SK-N-SH (cell line): ENCODE data around the gene ARHGAP15. TPM values are rescaled to one million over a fixed set of nuclear protein-coding genes. Genes with fewer than 3 reads are reported as not detected.

Source experiments
- CTCF ChIA-PET: fragments of 300-600, 350-600 bp; formaldehyde crosslinking; extraction: SDS; loops from one replicate; lab custom pipeline; 2021; lab: Yijun Ruan, JAX
- POLR2A ChIA-PET: fragments of 350-600 bp; sonication (Branson Sonifier 250); formaldehyde crosslinking; extraction: SDS; loops from one replicate; lab custom pipeline; 2020; ENCODE audit warnings: antibody characterized with exemption, inconsistent platforms; lab: Yijun Ruan, JAX
- DNase-seq: peaks from one replicate; pipeline ENCODE4 v3.0.0; 2012
- H2AFZ ChIP-seq: fragments of 200-600 bp; sonication (generic); 2 replicates; pipeline ENCODE4 v1.8.1; 2016; ENCODE audit warnings: antibody characterized with exemption, mild to moderate bottlenecking, low read depth
- H3F3A ChIP-seq: fragments of 200-600 bp; sonication (generic); replicated peaks from 2 replicates; pipeline ENCODE3; 2016; ENCODE audit warnings: antibody characterized with exemption, mild to moderate bottlenecking; ENCODE audit not compliant: insufficient read depth
- H3K27ac ChIP-seq, 2 experiments: fragments of 200-500 bp in 1 of 2; fragments of 200-600 bp in 1 of 2; sonication (Bioruptor generic) in 1 of 2; sonication (generic), shearing (Covaris generic) in 1 of 2; 2 replicates each; pipeline versions ENCODE4 v1.5.1 to v1.6.1; 2014 to 2016; ENCODE audit warnings: low read depth in 2 of 2, inconsistent platforms in 1 of 2, low read length in 1 of 2, mild to moderate bottlenecking in 1 of 2, mixed read lengths in 1 of 2
- H3K27me3 ChIP-seq: fragments of 200-600 bp; sonication (generic), shearing (Covaris generic); 2 replicates; pipeline ENCODE4 v1.6.1; 2016; ENCODE audit warnings: mixed run types; ENCODE audit not compliant: insufficient read depth
- H3K36me3 ChIP-seq, 2 experiments: fragments of 200-500 bp in 1 of 2; fragments of 200-600 bp in 1 of 2; sonication (Bioruptor generic) in 1 of 2; sonication (generic) in 1 of 2; replicated peaks in 1 of 2; 2 replicates each; pipeline versions ENCODE3 to v1.5.1; 2014 to 2016; ENCODE audit warnings: low read length in 1 of 2, mild to moderate bottlenecking in 1 of 2; ENCODE audit not compliant: insufficient read depth in 2 of 2, control insufficient read depth in 1 of 2
- H3K4me1 ChIP-seq, 2 experiments: fragments of 200-500 bp in 1 of 2; fragments of 200-600 bp in 1 of 2; sonication (Bioruptor generic) in 1 of 2; sonication (generic), shearing (Covaris generic) in 1 of 2; 2 replicates each; pipeline versions ENCODE4 v1.5.1 to v1.6.1; 2014 to 2016; ENCODE audit warnings: low read depth in 1 of 2, low read length in 1 of 2, mixed run types in 1 of 2; ENCODE audit not compliant: insufficient read depth in 2 of 2, control insufficient read depth in 1 of 2
- H3K4me2 ChIP-seq: fragments of 200-600 bp; sonication (generic), shearing (Covaris generic); 2 replicates; pipeline ENCODE4 v1.6.1; 2017; ENCODE audit warnings: mixed run types
- H3K4me3 ChIP-seq, 2 experiments: fragments of 200-500 bp in 1 of 2; fragments of 200-600 bp in 1 of 2; sonication (Bioruptor generic) in 1 of 2; sonication (generic), shearing (Covaris generic) in 1 of 2; 2 replicates each; pipeline versions ENCODE4 v1.5.1 to v1.8.1; 2014 to 2016; ENCODE audit warnings: low read depth in 2 of 2, inconsistent platforms in 1 of 2, low read length in 1 of 2, mild to moderate bottlenecking in 1 of 2, mixed read lengths in 1 of 2, moderate library complexity in 1 of 2
- H3K79me2 ChIP-seq: fragments of 200-600 bp; sonication (generic); 2 replicates; pipeline ENCODE4 v1.8.1; 2017; ENCODE audit warnings: mild to moderate bottlenecking; ENCODE audit not compliant: insufficient read depth
- H3K9ac ChIP-seq: fragments of 200-600 bp; sonication (generic); 2 replicates; pipeline ENCODE4 v1.6.1; 2017; ENCODE audit warnings: mixed run types
- H3K9me2 ChIP-seq: fragments of 200-600 bp; sonication (generic); 2 replicates; pipeline ENCODE4 v1.6.1; 2017; ENCODE audit warnings: mixed run types
- H3K9me3 ChIP-seq: fragments of 200-600 bp; sonication (generic); 2 replicates; pipeline ENCODE4 v1.6.1; 2017; ENCODE audit warnings: mixed run types, mild to moderate bottlenecking, moderate library complexity
- H4K20me1 ChIP-seq: fragments of 200-600 bp; sonication (generic); 2 replicates; pipeline ENCODE4 v1.6.1; 2017; ENCODE audit warnings: mild to moderate bottlenecking, mixed run types; ENCODE audit not compliant: insufficient read depth
- CHD2 ChIP-seq: fragments of 150-350 bp; IDR thresholded peaks from 2 replicates; pipeline ENCODE4 v1.6.1; 2018; ENCODE audit warnings: low read length; ENCODE audit not compliant: partially characterized antibody
- ELF1 ChIP-seq: IDR thresholded peaks from 2 replicates; pipeline ENCODE4 v1.4.0; 2012
- EP300 ChIP-seq, 2 experiments: IDR thresholded peaks; 2 replicates each; pipeline versions ENCODE4 v1.4.0 to v1.6.1; 2012; ENCODE audit warnings: borderline replicate concordance in 1 of 2, low read depth in 1 of 2, low read length in 1 of 2
- EZH2phosphoT487 ChIP-seq: fragments of 200-600 bp; sonication (generic); IDR thresholded peaks from 2 replicates; pipeline ENCODE4 v1.6.1; 2017; ENCODE audit warnings: low read depth, mixed run types, mild to moderate bottlenecking, antibody characterized with exemption, moderate library complexity, borderline replicate concordance
- FOXM1 ChIP-seq: IDR thresholded peaks from 2 replicates; pipeline ENCODE4 v1.4.0; 2012; ENCODE audit warnings: low read depth, mild to moderate bottlenecking
- GATA2 ChIP-seq: sonication (generic); formaldehyde crosslinking; IDR thresholded peaks from 2 replicates; pipeline ENCODE4 v1.5.0; 2020; ENCODE audit warnings: mild to moderate bottlenecking, missing genetic modification reagents
- MEF2A ChIP-seq: IDR thresholded peaks from 2 replicates; pipeline ENCODE4 v1.4.0; 2012; ENCODE audit warnings: low read depth, borderline replicate concordance
- NFIC ChIP-seq: IDR thresholded peaks from 2 replicates; pipeline ENCODE4 v1.4.0; 2012; ENCODE audit warnings: borderline replicate concordance
- NRF1 ChIP-seq: IDR thresholded peaks from 2 replicates; pipeline ENCODE4 v1.6.1; 2012; ENCODE audit warnings: low read depth, mild to moderate bottlenecking, low read length
- POLR2AphosphoS5 ChIP-seq: IDR thresholded peaks from 2 replicates; pipeline ENCODE4 v1.6.1; 2012; ENCODE audit warnings: low read depth, low read length
- RAD21 ChIP-seq: IDR thresholded peaks from 2 replicates; pipeline ENCODE4 v1.6.1; 2012; ENCODE audit warnings: mild to moderate bottlenecking, low read length
- RXRA ChIP-seq: IDR thresholded peaks from 2 replicates; pipeline ENCODE4 v1.4.0; 2012; ENCODE audit warnings: low read depth, mild to moderate bottlenecking, borderline replicate concordance
- SIN3A ChIP-seq: IDR thresholded peaks from 2 replicates; pipeline ENCODE4 v1.6.1; 2012; ENCODE audit warnings: low read depth, mild to moderate bottlenecking, low read length, moderate library complexity, borderline replicate concordance
- TAF1 ChIP-seq: IDR thresholded peaks from 2 replicates; pipeline ENCODE4 v1.6.1; 2012; ENCODE audit warnings: low read depth, mild to moderate bottlenecking, low read length, moderate library complexity, borderline replicate concordance
- WGBS: methylation state at CpG from one replicate; pipeline ENCODE4 v1.1.6; 2017; ENCODE audit warnings: low lambda C conversion rate; 5-methylcytosine and 5-hydroxymethylcytosine counted together
- polyA plus RNA-seq, 3 experiments: library from polyadenylated mRNA; depleted of rRNA; stranded (reverse); fragments of >200 nt; gene quantifications; 2 replicates each; pipeline ENCODE4 v1.2.3, GENCODE V29; 2012
- TF ChIP-seq, protein P1 (sequence below): IDR thresholded peaks from 2 replicates; pipeline ENCODE4 v1.6.1; 2012; ENCODE audit warnings: mild to moderate bottlenecking, low read depth, low read length, moderate library complexity
- TF ChIP-seq, protein P2 (sequence below): fragments of 150-350 bp; IDR thresholded peaks from 2 replicates; pipeline ENCODE4 v1.6.1; 2016; ENCODE audit warnings: mild to moderate bottlenecking, low read depth, low read length
- TF ChIP-seq, protein P3 (sequence below): IDR thresholded peaks from 2 replicates; pipeline ENCODE4 v1.4.0; 2012; ENCODE audit warnings: low read depth
- TF ChIP-seq, protein P4 (sequence below): IDR thresholded peaks from 2 replicates; pipeline ENCODE4; 2012
- TF ChIP-seq, protein P5 (sequence below): IDR thresholded peaks from 2 replicates; pipeline ENCODE4 v1.4.0; 2012; ENCODE audit warnings: low read depth, borderline replicate concordance

ARHGAP15 gene
- polyA plus RNA-seq, 1 of the 3 experiments (the other 2 are of a cell fraction) = not detected

DNA sequence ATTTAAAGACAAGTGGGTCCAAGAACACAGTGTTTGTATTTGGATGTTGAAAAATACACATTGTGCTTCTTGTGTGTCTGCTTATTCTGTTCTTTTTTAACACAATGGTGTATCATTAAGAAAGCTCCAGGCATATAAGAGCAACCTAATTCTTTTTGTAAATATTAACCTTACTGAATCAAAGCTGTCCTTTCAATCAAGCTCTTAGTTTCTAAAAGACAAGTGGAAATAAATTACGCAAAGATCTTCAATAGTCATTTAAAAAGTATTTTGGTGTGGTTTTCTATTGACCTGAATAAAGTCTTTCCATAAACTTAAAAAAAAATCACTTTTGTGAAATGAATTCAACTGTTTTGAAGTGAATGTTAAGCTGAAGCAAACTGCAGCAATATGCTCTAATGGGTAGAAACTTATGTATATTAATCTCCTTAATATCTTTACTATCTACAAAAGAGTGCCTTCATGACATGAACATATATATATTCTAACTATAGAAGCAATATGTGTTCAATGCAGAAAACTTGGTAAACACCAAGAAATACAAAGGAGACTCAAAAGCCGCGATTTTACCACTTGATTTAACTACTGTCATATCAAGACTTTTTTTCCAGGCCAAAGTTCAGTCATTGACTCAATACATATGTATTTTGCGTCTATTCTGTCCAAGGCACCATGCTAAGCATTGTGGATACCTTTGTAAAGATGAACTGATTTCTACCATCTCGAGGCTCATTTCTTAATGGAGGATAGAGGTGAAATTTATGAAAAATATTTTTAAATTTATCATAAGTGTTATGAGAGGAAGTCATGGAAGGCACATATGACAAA, 97.7 kb downstream of the ARHGAP15 start:
- H3K4me1 ChIP-seq = peaks cover 0 to 3% of the 10 kb centered on the region in 2 experiments; a peak in 2 of 4 replicates
- no peaks in the 10 kb centered on the region for H3K9me2 ChIP-seq
- 47% methylated on average over 5 of the region's 5 CpGs for WGBS
- CTCF ChIA-PET = interaction anchor here (0.7 to 1.4 kb wide), 5 partner anchors 32 to 192 kb away, joined by 3 to 5 read pairs (median 4); no protein-coding TSS in a partner anchor
- H3K9me3 ChIP-seq = no peaks in the 10 kb centered on the region
- no peak for TF ChIP-seq ELF1
- TF ChIP-seq FOXM1 = no peak
- TF ChIP-seq SIN3A = no peak
- TF ChIP-seq MEF2A = no peak
- TF ChIP-seq GATA2 (CRISPR knock-in tag) = no peak
- no peak for TF ChIP-seq NFIC
- TF ChIP-seq, protein P1, sequence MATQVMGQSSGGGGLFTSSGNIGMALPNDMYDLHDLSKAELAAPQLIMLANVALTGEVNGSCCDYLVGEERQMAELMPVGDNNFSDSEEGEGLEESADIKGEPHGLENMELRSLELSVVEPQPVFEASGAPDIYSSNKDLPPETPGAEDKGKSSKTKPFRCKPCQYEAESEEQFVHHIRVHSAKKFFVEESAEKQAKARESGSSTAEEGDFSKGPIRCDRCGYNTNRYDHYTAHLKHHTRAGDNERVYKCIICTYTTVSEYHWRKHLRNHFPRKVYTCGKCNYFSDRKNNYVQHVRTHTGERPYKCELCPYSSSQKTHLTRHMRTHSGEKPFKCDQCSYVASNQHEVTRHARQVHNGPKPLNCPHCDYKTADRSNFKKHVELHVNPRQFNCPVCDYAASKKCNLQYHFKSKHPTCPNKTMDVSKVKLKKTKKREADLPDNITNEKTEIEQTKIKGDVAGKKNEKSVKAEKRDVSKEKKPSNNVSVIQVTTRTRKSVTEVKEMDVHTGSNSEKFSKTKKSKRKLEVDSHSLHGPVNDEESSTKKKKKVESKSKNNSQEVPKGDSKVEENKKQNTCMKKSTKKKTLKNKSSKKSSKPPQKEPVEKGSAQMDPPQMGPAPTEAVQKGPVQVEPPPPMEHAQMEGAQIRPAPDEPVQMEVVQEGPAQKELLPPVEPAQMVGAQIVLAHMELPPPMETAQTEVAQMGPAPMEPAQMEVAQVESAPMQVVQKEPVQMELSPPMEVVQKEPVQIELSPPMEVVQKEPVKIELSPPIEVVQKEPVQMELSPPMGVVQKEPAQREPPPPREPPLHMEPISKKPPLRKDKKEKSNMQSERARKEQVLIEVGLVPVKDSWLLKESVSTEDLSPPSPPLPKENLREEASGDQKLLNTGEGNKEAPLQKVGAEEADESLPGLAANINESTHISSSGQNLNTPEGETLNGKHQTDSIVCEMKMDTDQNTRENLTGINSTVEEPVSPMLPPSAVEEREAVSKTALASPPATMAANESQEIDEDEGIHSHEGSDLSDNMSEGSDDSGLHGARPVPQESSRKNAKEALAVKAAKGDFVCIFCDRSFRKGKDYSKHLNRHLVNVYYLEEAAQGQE = no peak
- no peak for TF ChIP-seq CHD2
- no peak for TF ChIP-seq RXRA
- TF ChIP-seq EZH2phosphoT487 = no peak
- TF ChIP-seq, protein P2, sequence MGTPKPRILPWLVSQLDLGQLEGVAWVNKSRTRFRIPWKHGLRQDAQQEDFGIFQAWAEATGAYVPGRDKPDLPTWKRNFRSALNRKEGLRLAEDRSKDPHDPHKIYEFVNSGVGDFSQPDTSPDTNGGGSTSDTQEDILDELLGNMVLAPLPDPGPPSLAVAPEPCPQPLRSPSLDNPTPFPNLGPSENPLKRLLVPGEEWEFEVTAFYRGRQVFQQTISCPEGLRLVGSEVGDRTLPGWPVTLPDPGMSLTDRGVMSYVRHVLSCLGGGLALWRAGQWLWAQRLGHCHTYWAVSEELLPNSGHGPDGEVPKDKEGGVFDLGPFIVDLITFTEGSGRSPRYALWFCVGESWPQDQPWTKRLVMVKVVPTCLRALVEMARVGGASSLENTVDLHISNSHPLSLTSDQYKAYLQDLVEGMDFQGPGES = no peak
- TF ChIP-seq, protein P3, sequence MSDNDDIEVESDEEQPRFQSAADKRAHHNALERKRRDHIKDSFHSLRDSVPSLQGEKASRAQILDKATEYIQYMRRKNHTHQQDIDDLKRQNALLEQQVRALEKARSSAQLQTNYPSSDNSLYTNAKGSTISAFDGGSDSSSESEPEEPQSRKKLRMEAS = no peak
- TF ChIP-seq TAF1 = no peak
- no peak for TF ChIP-seq NRF1
- TF ChIP-seq RAD21 = no peak
- TF ChIP-seq, protein P4, sequence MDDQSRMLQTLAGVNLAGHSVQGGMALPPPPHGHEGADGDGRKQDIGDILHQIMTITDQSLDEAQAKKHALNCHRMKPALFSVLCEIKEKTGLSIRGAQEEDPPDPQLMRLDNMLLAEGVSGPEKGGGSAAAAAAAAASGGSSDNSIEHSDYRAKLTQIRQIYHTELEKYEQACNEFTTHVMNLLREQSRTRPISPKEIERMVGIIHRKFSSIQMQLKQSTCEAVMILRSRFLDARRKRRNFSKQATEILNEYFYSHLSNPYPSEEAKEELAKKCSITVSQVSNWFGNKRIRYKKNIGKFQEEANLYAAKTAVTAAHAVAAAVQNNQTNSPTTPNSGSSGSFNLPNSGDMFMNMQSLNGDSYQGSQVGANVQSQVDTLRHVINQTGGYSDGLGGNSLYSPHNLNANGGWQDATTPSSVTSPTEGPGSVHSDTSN = no peak
- TF ChIP-seq, protein P5, sequence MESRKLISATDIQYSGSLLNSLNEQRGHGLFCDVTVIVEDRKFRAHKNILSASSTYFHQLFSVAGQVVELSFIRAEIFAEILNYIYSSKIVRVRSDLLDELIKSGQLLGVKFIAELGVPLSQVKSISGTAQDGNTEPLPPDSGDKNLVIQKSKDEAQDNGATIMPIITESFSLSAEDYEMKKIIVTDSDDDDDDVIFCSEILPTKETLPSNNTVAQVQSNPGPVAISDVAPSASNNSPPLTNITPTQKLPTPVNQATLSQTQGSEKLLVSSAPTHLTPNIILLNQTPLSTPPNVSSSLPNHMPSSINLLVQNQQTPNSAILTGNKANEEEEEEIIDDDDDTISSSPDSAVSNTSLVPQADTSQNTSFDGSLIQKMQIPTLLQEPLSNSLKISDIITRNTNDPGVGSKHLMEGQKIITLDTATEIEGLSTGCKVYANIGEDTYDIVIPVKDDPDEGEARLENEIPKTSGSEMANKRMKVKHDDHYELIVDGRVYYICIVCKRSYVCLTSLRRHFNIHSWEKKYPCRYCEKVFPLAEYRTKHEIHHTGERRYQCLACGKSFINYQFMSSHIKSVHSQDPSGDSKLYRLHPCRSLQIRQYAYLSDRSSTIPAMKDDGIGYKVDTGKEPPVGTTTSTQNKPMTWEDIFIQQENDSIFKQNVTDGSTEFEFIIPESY = no peak
- no peak for TF ChIP-seq EP300 (IDR thresholded peaks at IDR 0.05; ENCODE audit: borderline replicate concordance in 1 of 2, low read depth in 1 of 2, low read length in 1 of 2)
- no peak for TF ChIP-seq POLR2AphosphoS5
- no peaks in the 10 kb centered on the region for H3K79me2 ChIP-seq
- H3K36me3 ChIP-seq = no peaks in the 10 kb centered on the region
- H4K20me1 ChIP-seq = no peaks in the 10 kb centered on the region
- H3K4me3 ChIP-seq = no peak overlapping the region
- POLR2A ChIA-PET = no interaction called here
- H3K27me3 ChIP-seq = no peaks in the 10 kb centered on the region
- no peak for DNase-seq
- no peak overlapping the region for H3K9ac ChIP-seq
- no peak overlapping the region for H3K27ac ChIP-seq
- H3K4me2 ChIP-seq = no peak overlapping the region
- H3F3A ChIP-seq = no peaks in the 10 kb centered on the region
- H2AFZ ChIP-seq = no peak overlapping the region
